GM06990 (cell line): Measurements from ENCODE around the gene FXN.

ENCODE experiments used
- DNase-seq: peaks from one replicate; pipeline ENCODE4 v3.0.0-alpha.2; 2011; ENCODE audit not compliant: insufficient read length; ENCODE audit errors: extremely low read depth
- H3K27me3 ChIP-seq: replicated peaks from 2 replicates; pipeline ENCODE4 v1.6.0; 2011; ENCODE audit warnings: low read length; ENCODE audit not compliant: control insufficient read depth, insufficient read depth
- H3K36me3 ChIP-seq: 2 replicates; pipeline ENCODE4 v1.5.1; 2011; ENCODE audit warnings: low read length; ENCODE audit not compliant: control insufficient read depth, insufficient read depth
- H3K4me3 ChIP-seq: replicated peaks from 2 replicates; pipeline ENCODE4 v1.5.1; 2011; ENCODE audit warnings: low read depth, mild to moderate bottlenecking, control low read depth, low read length
- CTCF ChIP-seq: IDR thresholded peaks from 2 replicates; pipeline ENCODE4 v1.5.1; 2011; ENCODE audit warnings: low read length, control low read depth, mild to moderate bottlenecking, inconsistent platforms; ENCODE audit not compliant: insufficient read depth, poor library complexity, severe bottlenecking

The FXN gene

GRCh38 chr9:69028754-69029153 lies 6.8 kb upstream of the FXN start:
- no peaks in the 10 kb centered on the region for H3K36me3 ChIP-seq
- H3K4me3 ChIP-seq = no peak overlapping the region
- no peaks in the 10 kb centered on the region; the same call in 1 of the 2 replicates for H3K27me3 ChIP-seq
- TF ChIP-seq CTCF = no peak
- DNase-seq = no peak

GRCh38 chr9:69029535-69029934 lies 6.0 kb upstream of the FXN start:
- H3K4me3 ChIP-seq = no peak overlapping the region
- no peak for DNase-seq
- no peaks in the 10 kb centered on the region for H3K36me3 ChIP-seq
- no peak for TF ChIP-seq CTCF
- no peaks in the 10 kb centered on the region; the same call in 1 of the 2 replicates for H3K27me3 ChIP-seq

GRCh38 chr9:69030851-69031645 lies 4.5 kb upstream of the FXN start:
- no peaks in the 10 kb centered on the region; the same call in 1 of the 2 replicates for H3K27me3 ChIP-seq
- no peak for DNase-seq
- H3K4me3 ChIP-seq = no peak overlapping the region
- no peaks in the 10 kb centered on the region for H3K36me3 ChIP-seq
- no peak for TF ChIP-seq CTCF

GRCh38 chr9:69034071-69034470 lies 1.5 kb upstream of the FXN start:
- no peak for TF ChIP-seq CTCF
- no peaks in the 10 kb centered on the region for H3K36me3 ChIP-seq
- H3K4me3 ChIP-seq = no peak overlapping the region
- no peak for DNase-seq
- no peaks in the 10 kb centered on the region for H3K27me3 ChIP-seq

GRCh38 chr9:69036309-69036708 lies 757 bp downstream of the FXN start:
- Histone ChIP-seq H3K4me3 (peak overlapping the region; percentile 82), H3K36me3 (no peaks in the 10 kb centered on the region), H3K27me3 (no peaks in the 10 kb centered on the region)
- DNase-seq = no peak
- TF ChIP-seq CTCF = no peak

GRCh38 chr9:69036799-69037198 lies 1.2 kb downstream of the FXN start:
- Histone ChIP-seq H3K4me3 (peak overlapping the region; percentile 82), H3K36me3 (no peaks in the 10 kb centered on the region), H3K27me3 (no peaks in the 10 kb centered on the region)
- DNase-seq = no peak
- TF ChIP-seq CTCF = no peak
